Spleen (tissue), 7 donors: ENCODE measurements around the gene AIF1L.

Experiments
- POLR2A ChIP-seq, 3 donors: fragments of 450-650 bp; IDR thresholded peaks; one replicate each; pipeline ENCODE4 v1.5.1; 2017; ENCODE audit warnings: antibody characterized with exemption in 3 of 3, mild to moderate bottlenecking in 1 of 3
- TF ChIP-seq, protein P1 (sequence below), 11 experiments: fragments of 200-600 bp in 7 of 11; fragments of 450-650 bp in 4 of 11; sonication (generic) in 4 of 11; IDR thresholded peaks in 8 of 11; conservative IDR thresholded peaks in 3 of 11; 1 replicate in 7 of 11; 2 replicates in 4 of 11; pipeline versions ENCODE4 v1.4.0 to v1.8.0; 2016 to 2021; ENCODE audit warnings: antibody characterized with exemption in 11 of 11, inconsistent platforms in 4 of 11, mild to moderate bottlenecking in 1 of 11
- donor health status: DM: no; HTN: no; CAD: no; lungs with moderate emphysema.
- donor health status: DM: no; HTN: no; CAD: no.
- donor health status: DM: no; HTN: no; CAD: no.

- TF ChIP-seq, protein P1, sequence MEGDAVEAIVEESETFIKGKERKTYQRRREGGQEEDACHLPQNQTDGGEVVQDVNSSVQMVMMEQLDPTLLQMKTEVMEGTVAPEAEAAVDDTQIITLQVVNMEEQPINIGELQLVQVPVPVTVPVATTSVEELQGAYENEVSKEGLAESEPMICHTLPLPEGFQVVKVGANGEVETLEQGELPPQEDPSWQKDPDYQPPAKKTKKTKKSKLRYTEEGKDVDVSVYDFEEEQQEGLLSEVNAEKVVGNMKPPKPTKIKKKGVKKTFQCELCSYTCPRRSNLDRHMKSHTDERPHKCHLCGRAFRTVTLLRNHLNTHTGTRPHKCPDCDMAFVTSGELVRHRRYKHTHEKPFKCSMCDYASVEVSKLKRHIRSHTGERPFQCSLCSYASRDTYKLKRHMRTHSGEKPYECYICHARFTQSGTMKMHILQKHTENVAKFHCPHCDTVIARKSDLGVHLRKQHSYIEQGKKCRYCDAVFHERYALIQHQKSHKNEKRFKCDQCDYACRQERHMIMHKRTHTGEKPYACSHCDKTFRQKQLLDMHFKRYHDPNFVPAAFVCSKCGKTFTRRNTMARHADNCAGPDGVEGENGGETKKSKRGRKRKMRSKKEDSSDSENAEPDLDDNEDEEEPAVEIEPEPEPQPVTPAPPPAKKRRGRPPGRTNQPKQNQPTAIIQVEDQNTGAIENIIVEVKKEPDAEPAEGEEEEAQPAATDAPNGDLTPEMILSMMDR (IDR thresholded peaks at IDR 0.05 in 8 of 11, conservative IDR thresholded peaks at IDR 0.05 in 3 of 11): no peak
- no peak for TF ChIP-seq POLR2A (IDR thresholded peaks at IDR 0.05)
Observed at GRCh38 chr9:131120620-131121228, 24.4 kb downstream of the AIF1L start.
